Sciatic nerve (tissue), 2 donors: ENCODE data around the gene TBC1D17. TPM values are rescaled to one million over a fixed set of nuclear protein-coding genes. Genes with fewer than 3 reads are reported as not detected.

Experiments
- ATAC-seq: fragments of 200-7000 bp; cut with Tn5 transposase; one replicate; pipeline ENCODE4 v1.9.1; 2020; ENCODE audit warnings: mild to moderate bottlenecking, moderate library complexity
- DNase-seq: peaks from one replicate; pipeline ENCODE4 v3.0.0-alpha.2; 2020; ENCODE audit warnings: low spot score
- intact Hi-C: fragments of 100-400 bp; cut with DNase I; formaldehyde crosslinking; loops from one replicate; pipeline ENCODE4 v1.14.2; 2022
- total RNA-seq: library from RNA; stranded (reverse); fragmentation: NEBNext Ultra II Directional; extraction: Animal tissue kit (Norgen Biotek cat#: 25700); gene quantifications from one replicate; pipeline ENCODE4 v1.2.1, GENCODE V29; 2021
- donor health status: DM: no; HTN: no; CAD: no.
- donor health status: DM: no; HTN: no; CAD: no.

TBC1D17 gene
- total RNA-seq, 1 donor from 2014 or later = 64.8 TPM

- DNase-seq (no peak), ATAC-seq (no peak)
- intact Hi-C loops = no loop called here
Observed at GRCh38 chr19:49872245-49873128, 5.0 kb upstream of the TBC1D17 start.

- ATAC-seq = no peak
- DNase-seq = no peak
- intact Hi-C loops = no loop called here
Observed at GRCh38 chr19:49873129-49873521, 4.4 kb upstream of the TBC1D17 start.

GRCh38 chr19:49873834-49874233 lies 3.7 kb upstream of the TBC1D17 start:
- intact Hi-C loops = no loop called here
- DNase-seq (no peak), ATAC-seq (no peak)

GRCh38 chr19:49874503-49875157 lies 2.9 kb upstream of the TBC1D17 start:
- ATAC-seq (no peak), DNase-seq (no peak)
- intact Hi-C loops = no loop called here

- no peak for ATAC-seq
- no peak for DNase-seq
- intact Hi-C loops = no loop called here
Observed at GRCh38 chr19:49875177-49875576, 2.3 kb upstream of the TBC1D17 start.

GRCh38 chr19:49875857-49876421 lies 1.6 kb upstream of the TBC1D17 start:
- intact Hi-C loops = no loop called here
- DNase-seq (peak; percentile 88), ATAC-seq (peak; percentile 2)

DNA sequence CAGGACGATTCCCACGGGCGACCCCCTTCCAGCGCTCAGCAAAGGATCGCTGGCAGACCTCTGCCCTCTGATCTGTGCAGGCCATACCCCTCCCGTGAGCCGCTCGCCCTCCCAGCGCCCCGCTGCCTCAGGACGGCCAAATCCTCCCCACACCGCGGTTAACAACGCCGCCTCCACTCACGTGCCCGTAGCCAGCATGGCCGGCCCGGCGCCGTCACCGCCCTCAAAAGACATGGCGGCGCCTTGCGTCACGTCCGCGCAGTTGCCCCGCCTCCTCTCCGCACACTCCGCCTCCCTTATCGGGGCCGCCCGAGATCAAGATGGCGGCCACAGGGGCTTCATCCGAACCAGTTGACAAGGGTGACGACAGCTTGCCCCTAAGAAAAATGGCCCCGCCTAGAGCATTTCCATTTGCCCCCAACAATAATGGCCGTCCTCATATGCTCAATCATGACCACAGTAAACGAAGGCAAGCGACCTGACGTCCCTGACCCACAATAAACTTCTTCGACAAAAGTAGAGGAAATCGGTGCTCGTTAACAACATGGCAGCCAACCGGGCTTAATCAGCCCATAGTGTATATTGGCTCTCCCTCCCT lies 981 bp upstream of the TBC1D17 start:
- peak; percentile 85 for ATAC-seq
- intact Hi-C loops = no loop called here
- DNase-seq = peak; percentile 98

- DNase-seq (peak; percentile 99), ATAC-seq (peak; percentile 85)
- intact Hi-C loops = no loop called here
Observed at GRCh38 chr19:49877879-49878743, 609 bp downstream of the TBC1D17 start.

GRCh38 chr19:49878744-49879070 lies 1.2 kb downstream of the TBC1D17 start:
- intact Hi-C loops = no loop called here
- DNase-seq (no peak), ATAC-seq (no peak)

- DNase-seq (peak; percentile 59), ATAC-seq (no peak)
- intact Hi-C loops = no loop called here
Observed at GRCh38 chr19:49879243-49879963, 1.9 kb downstream of the TBC1D17 start.

- ATAC-seq (no peak), DNase-seq (peak; percentile 56)
- intact Hi-C loops = no loop called here
Observed at GRCh38 chr19:49880162-49880869, 2.8 kb downstream of the TBC1D17 start.

DNA sequence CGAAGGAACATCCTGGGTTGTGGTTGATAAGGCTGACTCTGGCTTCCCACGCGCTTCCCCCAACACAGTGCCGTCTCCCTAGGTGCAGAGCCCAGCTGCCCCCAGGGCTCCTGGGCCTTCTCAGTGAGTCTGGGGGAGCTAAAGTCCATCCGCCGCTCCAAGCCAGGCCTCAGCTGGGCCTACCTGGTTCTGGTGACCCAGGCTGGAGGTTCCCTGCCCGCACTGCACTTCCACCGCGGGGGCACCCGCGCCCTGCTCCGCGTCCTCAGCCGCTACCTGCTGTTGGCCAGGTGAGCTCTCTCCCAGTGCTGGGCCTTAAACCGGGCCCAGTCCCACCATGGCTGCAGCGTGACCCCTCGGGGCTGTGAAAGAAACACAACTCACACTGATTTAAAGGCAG lies 3.7 kb downstream of the TBC1D17 start:
- ATAC-seq = no peak
- peak; percentile 58 for DNase-seq
- intact Hi-C loops = no loop called here

GRCh38 chr19:49881672-49882394 lies 4.3 kb downstream of the TBC1D17 start:
- no peak for ATAC-seq
- DNase-seq = peak; percentile 60
- intact Hi-C loops = no loop called here

GRCh38 chr19:49882643-49883042 lies 5.1 kb downstream of the TBC1D17 start:
- peak; percentile 55 for DNase-seq
- intact Hi-C loops = no loop called here
- ATAC-seq = no peak

DNA sequence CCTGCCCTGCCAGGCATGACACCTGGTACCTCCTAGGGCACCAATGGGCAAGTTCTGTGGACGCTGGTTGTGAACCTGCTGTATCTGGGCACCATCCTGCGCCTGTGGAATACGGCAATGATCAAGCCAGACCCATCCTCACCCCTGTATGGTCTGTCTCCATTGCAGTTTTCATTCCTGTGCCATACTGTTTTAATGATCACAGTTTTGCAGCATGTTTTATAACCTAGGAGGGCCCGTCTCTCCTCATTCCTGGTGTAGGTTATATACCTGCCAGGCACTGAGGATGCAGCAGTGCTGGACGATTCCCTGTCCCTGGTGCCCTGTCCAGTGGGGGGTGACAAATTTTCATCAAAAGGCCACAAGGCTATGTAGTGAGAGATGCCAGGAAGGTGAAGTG lies 5.6 kb downstream of the TBC1D17 start:
- intact Hi-C loops = no loop called here
- ATAC-seq = no peak

GRCh38 chr19:49884109-49884508 lies 6.6 kb downstream of the TBC1D17 start:
- DNase-seq (peak; percentile 63), ATAC-seq (no peak)
- intact Hi-C loops = no loop called here

More for the DNA sequence above, 5.6 kb downstream of the TBC1D17 start:
- DNase-seq = no peak

GRCh38 chr19:49884760-49885159 lies 7.3 kb downstream of the TBC1D17 start:
- ATAC-seq = no peak
- DNase-seq = no peak
- intact Hi-C loops = no loop called here
